Choroid plexus epithelial cell (primary cell): ENCODE measurements around the gene CBX8.

Experiments
- DNase-seq: peaks from one replicate; pipeline ENCODE4 v3.0.0-alpha.2; 2010; ENCODE audit warnings: low read depth
- H3K4me3 ChIP-seq: 2 replicates; pipeline ENCODE4 v1.5.1; 2011; ENCODE audit warnings: low read depth, mild to moderate bottlenecking, control low read depth, low read length, moderate library complexity
- TF ChIP-seq, protein P1 (sequence below): conservative IDR thresholded peaks from 2 replicates; pipeline ENCODE4 v1.5.1; 2011; ENCODE audit warnings: low read depth, mild to moderate bottlenecking, control low read depth, inconsistent platforms, low read length, moderate library complexity

The CBX8 gene

DNA sequence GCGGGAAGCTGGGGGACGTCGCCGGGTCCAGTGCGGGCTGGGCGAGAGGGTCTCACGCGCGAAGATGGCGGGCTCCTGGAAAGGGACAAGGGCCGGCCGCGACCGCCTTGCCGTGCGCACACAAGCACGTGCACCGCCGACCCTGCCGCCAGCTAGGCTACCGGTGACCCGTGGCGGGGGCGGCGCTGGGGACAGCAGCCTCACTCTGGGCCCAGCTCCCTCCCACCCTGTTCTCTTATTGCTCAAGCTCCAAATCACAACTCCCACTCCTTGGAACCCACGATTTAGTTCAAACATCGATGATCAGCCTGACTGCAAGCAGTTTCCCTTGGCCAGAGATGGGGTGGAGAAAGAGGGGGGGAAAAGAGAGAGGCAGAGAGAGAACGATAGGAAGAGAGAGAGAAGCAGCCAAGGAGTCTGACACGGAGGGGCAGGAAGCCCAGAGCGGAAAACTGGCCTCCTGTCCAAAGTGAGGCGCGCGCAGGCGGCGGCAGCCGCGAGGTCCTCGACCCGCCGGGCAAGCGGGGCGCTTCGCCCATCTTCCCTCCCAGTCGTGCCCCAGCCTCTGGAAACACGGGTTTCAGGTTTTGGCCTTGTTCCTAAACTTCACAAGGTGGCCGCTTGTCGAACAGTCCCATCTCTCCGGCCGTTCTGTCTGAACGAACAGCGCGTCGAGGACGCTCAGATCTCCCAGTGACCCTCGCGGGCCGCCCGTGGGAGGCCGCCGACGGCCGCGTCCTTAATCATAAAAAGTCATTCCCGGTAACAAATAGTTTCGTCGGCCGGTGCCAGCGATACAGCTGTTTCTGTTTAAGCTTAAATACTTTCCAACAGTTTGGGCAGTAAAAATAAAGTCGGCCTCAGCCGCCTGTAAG, 1.7 kb upstream of the CBX8 start:
- peak overlapping the region; percentile 67 for H3K4me3 ChIP-seq
- no peak for DNase-seq
- TF ChIP-seq, protein P1, sequence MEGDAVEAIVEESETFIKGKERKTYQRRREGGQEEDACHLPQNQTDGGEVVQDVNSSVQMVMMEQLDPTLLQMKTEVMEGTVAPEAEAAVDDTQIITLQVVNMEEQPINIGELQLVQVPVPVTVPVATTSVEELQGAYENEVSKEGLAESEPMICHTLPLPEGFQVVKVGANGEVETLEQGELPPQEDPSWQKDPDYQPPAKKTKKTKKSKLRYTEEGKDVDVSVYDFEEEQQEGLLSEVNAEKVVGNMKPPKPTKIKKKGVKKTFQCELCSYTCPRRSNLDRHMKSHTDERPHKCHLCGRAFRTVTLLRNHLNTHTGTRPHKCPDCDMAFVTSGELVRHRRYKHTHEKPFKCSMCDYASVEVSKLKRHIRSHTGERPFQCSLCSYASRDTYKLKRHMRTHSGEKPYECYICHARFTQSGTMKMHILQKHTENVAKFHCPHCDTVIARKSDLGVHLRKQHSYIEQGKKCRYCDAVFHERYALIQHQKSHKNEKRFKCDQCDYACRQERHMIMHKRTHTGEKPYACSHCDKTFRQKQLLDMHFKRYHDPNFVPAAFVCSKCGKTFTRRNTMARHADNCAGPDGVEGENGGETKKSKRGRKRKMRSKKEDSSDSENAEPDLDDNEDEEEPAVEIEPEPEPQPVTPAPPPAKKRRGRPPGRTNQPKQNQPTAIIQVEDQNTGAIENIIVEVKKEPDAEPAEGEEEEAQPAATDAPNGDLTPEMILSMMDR = no peak

DNA sequence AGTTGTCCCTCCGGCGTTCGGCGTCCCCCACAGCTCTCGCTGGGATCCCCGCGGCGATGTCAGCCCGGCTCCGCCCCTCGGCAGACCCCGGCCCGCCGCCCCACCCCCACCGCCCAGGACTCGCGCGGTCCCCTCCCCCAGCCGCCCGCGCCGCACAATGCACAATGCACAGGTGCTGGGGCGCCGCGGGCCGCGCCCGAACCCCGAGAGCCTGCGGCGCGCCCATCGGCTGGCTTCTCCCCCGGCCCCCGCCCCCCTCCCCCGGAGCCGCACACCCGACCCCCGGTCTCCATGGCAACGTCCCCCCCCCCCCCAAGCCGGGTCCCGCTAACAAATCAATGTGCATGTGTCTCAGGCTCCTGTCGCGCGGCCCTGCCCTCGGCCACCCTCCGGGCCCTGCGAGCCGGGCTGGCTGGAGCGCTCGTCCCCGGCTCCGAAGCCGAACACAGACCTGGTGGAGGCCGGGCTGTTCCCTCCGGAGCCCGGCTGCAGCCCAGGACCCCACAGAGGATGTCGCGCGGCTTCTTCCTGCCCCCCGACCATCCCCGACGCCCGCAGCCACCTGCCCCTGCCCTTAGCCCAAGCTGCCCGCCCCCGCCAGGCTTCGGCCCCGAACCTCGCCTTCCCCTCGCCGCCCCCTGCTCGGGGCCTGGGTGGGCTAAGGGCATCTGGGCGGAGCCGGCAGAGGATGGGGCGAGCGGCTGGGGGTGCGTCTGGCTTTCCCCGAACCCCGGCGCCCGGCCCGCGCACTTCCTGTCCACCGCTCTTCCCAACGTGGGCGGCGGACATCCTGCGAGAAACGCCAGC, 818 bp upstream of the CBX8 start:
- TF ChIP-seq, protein P1 = no peak
- no peak for DNase-seq
- H3K4me3 ChIP-seq = peak overlapping the region; percentile 67

DNA sequence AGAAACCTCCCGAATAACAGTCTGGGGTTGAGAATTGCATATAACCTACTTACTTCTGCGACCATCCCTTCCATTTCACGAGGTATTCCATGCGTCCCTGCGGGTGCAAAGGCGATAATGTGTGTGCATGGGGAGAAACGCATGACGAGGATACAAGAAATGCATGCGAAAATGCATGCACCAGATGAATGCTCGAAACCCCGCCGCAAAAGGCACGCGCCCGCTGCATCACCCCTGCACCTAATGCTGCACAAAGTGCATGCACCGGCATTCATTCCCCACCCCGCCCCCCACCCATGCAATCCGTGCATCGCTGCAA, 474 bp downstream of the CBX8 start:
- DNase-seq = no peak
- TF ChIP-seq, protein P1 = no peak
- H3K4me3 ChIP-seq = peak overlapping the region; percentile 83

DNA sequence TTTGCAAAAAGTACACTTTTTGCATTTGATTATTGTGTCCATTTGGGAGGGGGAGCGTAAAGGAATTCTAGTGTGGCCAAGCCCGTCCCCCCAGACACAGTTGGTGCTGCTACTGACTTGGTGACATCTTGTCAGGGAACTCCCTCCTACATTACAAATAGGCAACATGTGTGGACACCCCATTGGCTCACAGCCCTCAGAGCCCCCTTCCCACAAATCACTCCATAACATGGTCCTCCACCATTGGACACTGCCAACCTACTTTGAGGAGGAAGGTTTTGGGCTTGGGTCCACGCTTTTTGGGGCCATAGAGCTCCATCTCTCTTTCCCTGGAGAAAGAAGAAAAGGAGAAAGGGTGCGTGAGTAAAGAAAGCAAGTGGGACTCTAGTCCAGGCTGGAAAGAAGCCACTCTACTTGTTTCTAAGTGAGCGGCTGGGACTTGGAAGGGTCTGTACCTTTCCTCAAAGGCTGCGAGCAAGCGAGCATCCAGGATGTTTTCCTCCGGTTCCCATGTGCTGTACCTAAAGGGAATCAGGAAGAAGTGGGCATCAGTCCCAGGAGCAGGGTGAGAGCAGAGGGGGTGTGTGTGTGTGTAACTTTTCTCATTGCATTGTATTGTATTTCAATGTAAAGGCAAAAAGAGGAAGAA, 958 bp downstream of the CBX8 start:
- no peak for DNase-seq
- TF ChIP-seq, protein P1 = no peak
- peak overlapping the region; percentile 83 for H3K4me3 ChIP-seq

DNA sequence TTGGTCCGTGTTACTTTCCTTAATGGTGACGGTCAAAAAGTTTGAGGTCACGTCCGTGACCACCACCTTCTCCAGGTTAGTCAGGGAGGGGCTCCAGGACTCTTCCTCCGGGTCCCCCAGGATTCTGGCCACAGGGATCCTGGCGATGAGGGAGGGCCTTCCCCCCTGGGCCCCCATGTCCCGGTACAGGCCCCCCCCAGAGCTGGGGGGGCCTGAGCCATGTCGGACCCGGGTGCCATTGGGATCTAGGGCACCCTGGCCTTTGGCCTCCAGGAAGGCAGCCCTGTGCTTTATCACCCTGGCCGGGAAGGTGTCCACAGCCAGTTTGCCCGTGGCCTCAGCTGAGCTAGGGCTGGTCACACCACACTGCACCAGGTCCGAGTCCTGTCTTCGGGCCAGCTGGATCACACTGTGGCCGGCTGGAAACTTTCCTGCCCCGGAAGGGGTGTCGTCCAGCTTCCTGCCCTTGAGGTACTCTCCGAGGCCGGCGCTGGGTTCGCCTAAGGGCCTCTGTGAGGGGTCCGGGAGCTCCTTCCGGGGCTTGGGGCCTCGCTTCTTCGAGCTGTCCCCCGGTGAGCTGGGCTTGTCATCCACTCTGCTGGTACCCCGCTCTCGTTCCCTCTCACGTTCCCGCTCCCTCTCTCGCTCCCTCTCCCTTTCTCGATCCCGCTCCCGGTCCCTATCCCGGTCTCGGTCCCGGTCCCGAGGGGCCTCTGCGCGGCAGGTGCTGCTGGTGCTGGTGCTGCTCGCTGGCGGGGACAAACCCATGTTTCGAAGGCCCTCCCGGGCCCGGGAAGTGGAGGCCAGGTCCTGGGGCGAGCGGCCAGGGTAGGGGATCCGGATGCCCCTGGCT, 2.0 kb downstream of the CBX8 start:
- TF ChIP-seq, protein P1 = no peak
- DNase-seq = no peak
- H3K4me3 ChIP-seq = no peak overlapping the region

DNA sequence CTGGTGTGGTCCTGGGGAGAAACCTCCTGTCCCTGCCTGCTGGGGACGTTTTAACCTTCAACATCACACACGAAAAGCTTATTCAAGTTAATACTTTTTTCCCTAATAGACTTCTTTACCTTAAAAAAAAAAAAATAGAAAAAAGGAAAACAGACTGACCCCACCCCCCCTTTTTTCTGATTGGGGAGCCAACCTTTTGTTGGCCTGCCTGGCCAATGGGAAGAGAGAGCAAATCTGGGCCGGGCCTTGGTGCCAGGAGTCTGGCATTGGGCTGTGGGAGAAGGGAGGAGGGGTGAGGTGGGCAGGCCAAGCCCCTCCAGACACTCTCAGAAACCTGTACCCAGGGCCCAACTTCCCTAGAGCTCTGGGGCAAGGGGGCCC, 3.0 kb downstream of the CBX8 start:
- H3K4me3 ChIP-seq = peak overlapping the region; percentile 57
- peak; percentile 60 for DNase-seq
- TF ChIP-seq, protein P1 = no peak
